CD4-positive, alpha-beta T cell treated with Interleukin-15 for 1 hour (primary cell): ENCODE measurements around the gene HS3ST6.
"Not testable (repeated sequence)": the region's sequence is repeated elsewhere in the genome, so short reads cannot be mapped to it uniquely, and the experiment has no call there.

Source experiments
- DNase-seq: peaks from one replicate; pipeline ENCODE4 v3.0.0-alpha.2; 2020

The HS3ST6 gene

GRCh38 chr16:1924095-1924494 is 5.9 kb upstream of the HS3ST6 start:
- no peak for DNase-seq

- DNase-seq = no peak
Observed at GRCh38 chr16:1923299-1924034, 5.3 kb upstream of the HS3ST6 start.

GRCh38 chr16:1922357-1922756 is 4.1 kb upstream of the HS3ST6 start:
- DNase-seq = no peak

- DNase-seq = no peak
Observed at GRCh38 chr16:1920727-1921171, 2.5 kb upstream of the HS3ST6 start.

GRCh38 chr16:1920122-1920521 is 1.9 kb upstream of the HS3ST6 start:
- not testable (repeated sequence) for DNase-seq

GRCh38 chr16:1919327-1919998 is 1.2 kb upstream of the HS3ST6 start:
- no peak for DNase-seq

GRCh38 chr16:1917665-1918350 is 407 bp downstream of the HS3ST6 start:
- DNase-seq = no peak

GRCh38 chr16:1917056-1917664 is 1.1 kb downstream of the HS3ST6 start:
- no peak for DNase-seq

- no peak for DNase-seq
Observed at GRCh38 chr16:1916640-1916990, 1.6 kb downstream of the HS3ST6 start.

- no peak for DNase-seq
Observed at GRCh38 chr16:1915732-1916639, 2.2 kb downstream of the HS3ST6 start.

- no peak for DNase-seq
Observed at GRCh38 chr16:1914988-1915387, 3.2 kb downstream of the HS3ST6 start.

- DNase-seq = no peak
Observed at GRCh38 chr16:1914084-1914608, 4.1 kb downstream of the HS3ST6 start.

- DNase-seq = no peak
Observed at GRCh38 chr16:1913327-1914083, 4.7 kb downstream of the HS3ST6 start.

- no peak for DNase-seq
Observed at GRCh38 chr16:1912215-1912543, 6.0 kb downstream of the HS3ST6 start.

GRCh38 chr16:1911467-1912214 is 6.6 kb downstream of the HS3ST6 start:
- DNase-seq = no peak

- DNase-seq = no peak
Observed at GRCh38 chr16:1909561-1910231, 8.5 kb downstream of the HS3ST6 start.

- no peak for DNase-seq
Observed at GRCh38 chr16:1908983-1909382, 9.2 kb downstream of the HS3ST6 start.

- DNase-seq = no peak
Observed at GRCh38 chr16:1908184-1908583, 10.0 kb downstream of the HS3ST6 start.

GRCh38 chr16:1907226-1907860 is 10.9 kb downstream of the HS3ST6 start:
- DNase-seq = no peak

- no peak for DNase-seq
Observed at GRCh38 chr16:1906846-1907165, 11.4 kb downstream of the HS3ST6 start.
